CD4-positive, alpha-beta T cell (primary cell): ENCODE data around the gene ZYX. TPM values are rescaled to one million over a fixed set of nuclear protein-coding genes. Genes with fewer than 3 reads are reported as not detected.

Source experiments
- ATAC-seq: fragments of 200-7000 bp; cut with Tn5 transposase; one replicate; pipeline ENCODE4 v1.10.0; 2022; ENCODE audit warnings: mild to moderate bottlenecking; ENCODE audit not compliant: poor library complexity
- CTCF ChIA-PET: fragments of 350-600 bp; sonication (Branson Sonifier 250); formaldehyde crosslinking; loops from one replicate; lab custom pipeline; 2021; ENCODE audit warnings: antibody characterized with exemption, inconsistent platforms; lab: Charles Lee
- POLR2A ChIA-PET: fragments of 350-600 bp; sonication (Branson Sonifier 250); formaldehyde crosslinking; loops from one replicate; lab custom pipeline; 2021; ENCODE audit warnings: antibody characterized with exemption, inconsistent platforms; lab: Charles Lee
- DNase-seq, 14 experiments: peaks; one replicate each; pipeline ENCODE4 v3.0.0-alpha.2; 2013 to 2020; ENCODE audit warnings: mixed read lengths in 2 of 14
- H3K27ac ChIP-seq, 2 donors: one replicate each; pipeline versions ENCODE4 v1.5.1 to v1.7.0; 2013; ENCODE audit warnings: low read length in 2 of 2, low read depth in 1 of 2, mild to moderate bottlenecking in 1 of 2
- H3K27me3 ChIP-seq, 2 experiments: 1 replicate in 1 of 2; 2 replicates in 1 of 2; pipeline versions ENCODE4 v1.6.1 to v1.7.0; 2013; ENCODE audit warnings: low read length in 2 of 2, control low read depth in 1 of 2, mild to moderate bottlenecking in 1 of 2, moderate library complexity in 1 of 2; ENCODE audit not compliant: insufficient read depth in 2 of 2, control insufficient read depth in 1 of 2
- H3K36me3 ChIP-seq: one replicate; pipeline ENCODE4 v1.6.1; 2013; ENCODE audit warnings: low read length, control low read depth; ENCODE audit not compliant: insufficient read depth
- H3K4me1 ChIP-seq: one replicate; pipeline ENCODE4 v1.6.1; 2013; ENCODE audit warnings: low read length, control low read depth; ENCODE audit not compliant: insufficient read depth
- H3K4me3 ChIP-seq: one replicate; pipeline ENCODE4 v1.5.1; 2013; ENCODE audit warnings: mild to moderate bottlenecking, low read length, moderate library complexity
- H3K9me3 ChIP-seq, 2 experiments: 1 replicate in 1 of 2; 2 replicates in 1 of 2; pipeline versions ENCODE4 v1.6.1 to v1.7.0; 2013; ENCODE audit warnings: low read length in 2 of 2, mild to moderate bottlenecking in 2 of 2, control low read depth in 1 of 2, moderate library complexity in 1 of 2; ENCODE audit not compliant: control insufficient read depth in 1 of 2, insufficient read depth in 1 of 2
- H3K27ac Mint-ChIP-seq: one replicate; pipeline ENCODE4 v1.8.0; 2020; ENCODE audit warnings: mixed read lengths
- H3K27me3 Mint-ChIP-seq: one replicate; pipeline ENCODE4 v1.8.0; 2021; ENCODE audit warnings: mixed read lengths
- H3K36me3 Mint-ChIP-seq: one replicate; pipeline ENCODE4 v1.8.0; 2021; ENCODE audit warnings: low read depth, mixed read lengths
- H3K4me1 Mint-ChIP-seq: one replicate; pipeline ENCODE4 v1.8.0; 2021; ENCODE audit warnings: low read depth, mixed read lengths
- H3K4me3 Mint-ChIP-seq: one replicate; pipeline ENCODE4 v1.8.0; 2020; ENCODE audit warnings: mild to moderate bottlenecking, mixed read lengths
- H3K9me3 Mint-ChIP-seq: one replicate; pipeline ENCODE4 v1.8.0; 2020; ENCODE audit warnings: mixed read lengths
- intact Hi-C, 2 experiments: fragments of 100-400 bp; cut with DNase I in 1 of 2; cut with micrococcal nuclease in 1 of 2; formaldehyde crosslinking; loops; one replicate each; pipeline versions ENCODE4 v1.15.1 to v1.9.0; 2023 to 2025; cut with DNase I, micrococcal nuclease
- total RNA-seq, 174 experiments: library from RNA in 2 of 174; stranded (reverse) in 2 of 174; gene quantifications; one replicate each; pipeline ENCODE4 v1.2.3 and lab custom pipeline; 2021 to 2026
- TF ChIP-seq, protein P1 (sequence below): fragments of 200-600 bp; IDR thresholded peaks from one replicate; pipeline ENCODE4 v1.8.0; 2022; ENCODE audit warnings: antibody characterized with exemption, mild to moderate bottlenecking

ZYX gene
- total RNA-seq, 2 experiments from 2014 or later, result 132 to 146 TPM

DNA sequence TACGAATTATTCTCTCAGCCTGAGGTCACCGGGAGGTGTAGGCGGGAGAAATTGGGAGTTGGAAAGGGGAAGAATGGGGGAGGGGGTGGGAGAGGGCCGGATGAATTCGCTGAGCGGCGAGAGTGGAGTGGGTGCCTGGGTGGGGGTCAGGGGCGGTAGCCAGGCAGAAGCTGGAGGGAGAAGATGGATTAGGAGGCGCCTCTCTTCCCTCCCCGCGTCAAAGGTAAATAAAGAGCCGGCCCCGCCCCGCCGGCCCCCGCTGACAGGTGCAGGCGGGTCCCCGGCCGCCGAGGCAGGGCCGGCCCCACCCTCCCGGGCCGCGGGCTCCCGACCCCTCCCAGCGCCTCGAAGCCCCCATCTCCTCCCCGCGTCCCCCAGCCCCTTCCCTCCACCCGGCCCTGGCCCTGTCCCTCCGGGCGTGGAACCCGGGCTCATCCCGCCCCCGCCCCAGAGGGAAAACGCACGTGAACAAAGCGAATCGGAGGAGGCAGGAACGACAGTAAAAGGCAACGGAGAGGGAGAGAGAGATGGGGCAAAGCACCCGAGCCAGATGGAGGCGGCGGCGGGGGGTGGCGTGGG is 19.5 kb upstream of the ZYX start:
- no peak for DNase-seq
- Mint-ChIP-seq H3K27me3 (peaks cover 50% of the 10 kb centered on the region), H3K36me3 (no peaks in the 10 kb centered on the region), H3K9me3 (no peaks in the 10 kb centered on the region), H3K4me3 (peak overlapping the region; percentile 85), H3K27ac (no peak overlapping the region), H3K4me1 (peaks cover 10% of the 10 kb centered on the region)
- POLR2A ChIA-PET, result no interaction called here
- CTCF ChIA-PET, result interaction anchor here (0.9 to 1.3 kb wide), 2 partner anchors 18 to 22 kb away, joined by 3 to 4 read pairs; no protein-coding TSS in a partner anchor
- H3K27me3 ChIP-seq, result peaks cover 21 to 27% of the 10 kb centered on the region in 2 experiments
- intact Hi-C loops, result loop anchor here in 1 of 2 experiments (5.0 kb wide), 1 partner anchor 46 kb away; the partner anchor contains the start of gene EPHA1
- peak; percentile 22 for ATAC-seq
- H3K36me3 ChIP-seq, result no peaks in the 10 kb centered on the region
- H3K27ac ChIP-seq, result no peak overlapping the region
- peaks cover 15% of the 10 kb centered on the region for H3K4me1 ChIP-seq
- H3K4me3 ChIP-seq, result peak overlapping the region; percentile 72
- no peaks in the 10 kb centered on the region for H3K9me3 ChIP-seq
- TF ChIP-seq, protein P1, sequence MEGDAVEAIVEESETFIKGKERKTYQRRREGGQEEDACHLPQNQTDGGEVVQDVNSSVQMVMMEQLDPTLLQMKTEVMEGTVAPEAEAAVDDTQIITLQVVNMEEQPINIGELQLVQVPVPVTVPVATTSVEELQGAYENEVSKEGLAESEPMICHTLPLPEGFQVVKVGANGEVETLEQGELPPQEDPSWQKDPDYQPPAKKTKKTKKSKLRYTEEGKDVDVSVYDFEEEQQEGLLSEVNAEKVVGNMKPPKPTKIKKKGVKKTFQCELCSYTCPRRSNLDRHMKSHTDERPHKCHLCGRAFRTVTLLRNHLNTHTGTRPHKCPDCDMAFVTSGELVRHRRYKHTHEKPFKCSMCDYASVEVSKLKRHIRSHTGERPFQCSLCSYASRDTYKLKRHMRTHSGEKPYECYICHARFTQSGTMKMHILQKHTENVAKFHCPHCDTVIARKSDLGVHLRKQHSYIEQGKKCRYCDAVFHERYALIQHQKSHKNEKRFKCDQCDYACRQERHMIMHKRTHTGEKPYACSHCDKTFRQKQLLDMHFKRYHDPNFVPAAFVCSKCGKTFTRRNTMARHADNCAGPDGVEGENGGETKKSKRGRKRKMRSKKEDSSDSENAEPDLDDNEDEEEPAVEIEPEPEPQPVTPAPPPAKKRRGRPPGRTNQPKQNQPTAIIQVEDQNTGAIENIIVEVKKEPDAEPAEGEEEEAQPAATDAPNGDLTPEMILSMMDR, result no peak

GRCh38 chr7:143362131-143363015 is 18.8 kb upstream of the ZYX start, which contains the start of gene FAM131B:
FAM131B (minus strand) TSS chr7:143362713; CDS start chr7:143362603, 110 bp downstream.
- POLR2A ChIA-PET, result no interaction called here
- DNase-seq, result peak in 8 of 14 experiments; percentile 20 to 76 (median 50)
- H3K9me3 Mint-ChIP-seq, result no peaks in the 10 kb centered on the region
- ATAC-seq, result peak; percentile 81
- peak within 1 kb of the TSS; percentile 72 for H3K4me3 ChIP-seq
- TF ChIP-seq, protein P1, result no peak
- peaks cover 10% of the 10 kb centered on the region for H3K4me1 Mint-ChIP-seq
- peaks cover 21 to 27% of the 10 kb centered on the region in 2 experiments for H3K27me3 ChIP-seq
- intact Hi-C loops, result loop anchor here in 1 of 2 experiments (5.0 kb wide), 1 partner anchor 45 kb away; the partner anchor contains the start of gene EPHA1
- CTCF ChIA-PET, result interaction anchor here (0.9 to 1.3 kb wide), 2 partner anchors 17 to 22 kb away, joined by 3 to 4 read pairs; no protein-coding TSS in a partner anchor
- H3K27me3 Mint-ChIP-seq, result peaks cover 54% of the 10 kb centered on the region
- H3K4me1 ChIP-seq, result peaks cover 15% of the 10 kb centered on the region
- H3K27ac ChIP-seq, result no peak within 1 kb of the TSS
- H3K27ac Mint-ChIP-seq, result no peak within 1 kb of the TSS
- no peaks in the 10 kb centered on the region for H3K36me3 ChIP-seq
- H3K36me3 Mint-ChIP-seq, result no peaks in the 10 kb centered on the region
- peak within 1 kb of the TSS; percentile 85 for H3K4me3 Mint-ChIP-seq
- H3K9me3 ChIP-seq, result no peaks in the 10 kb centered on the region
